Lower leg skin (tissue), 3 donors: ENCODE data around the gene ABI2.

ENCODE experiments used
- CTCF ChIP-seq, 3 donors: fragments of 450-650 bp; IDR thresholded peaks; one replicate each; pipeline ENCODE4 v1.5.1; 2016; ENCODE audit warnings: antibody characterized with exemption in 3 of 3, mild to moderate bottlenecking in 3 of 3, moderate library complexity in 2 of 3
- POLR2A ChIP-seq, 2 donors: fragments of 450-650 bp; IDR thresholded peaks; one replicate each; pipeline ENCODE4 v1.6.1; 2016 to 2017; ENCODE audit warnings: antibody characterized with exemption in 2 of 2, mild to moderate bottlenecking in 1 of 2, moderate library complexity in 1 of 2

- TF ChIP-seq CTCF (IDR thresholded peaks at IDR 0.05) (no peak), POLR2A (IDR thresholded peaks at IDR 0.05) (no peak)
Measured at GRCh38 chr2:203451689-203452088, 123.5 kb downstream of the ABI2 start.
